ENCODE results near the gene RAB21. TPM values are rescaled to one million over a fixed set of nuclear protein-coding genes. Genes with fewer than 3 reads are reported as not detected.
"Not testable (repeated sequence)": the region's sequence is repeated elsewhere in the genome, so short reads cannot be mapped to it uniquely, and the experiment has no call there.

The RAB21 gene
- total RNA-seq, 4 donors from 2014 or later: 15.9 to 48.4 (median 29.9) TPM

GRCh38 chr12:71755146-71755892, 656 bp downstream of the RAB21 start:
- in situ Hi-C loops (cut with MboI; ENCODE audit: low pct_ligation_motif_present in 1 of 4, low pct_unique_long_range_greater_than_20kb in 1 of 4, low sequenced_read_pairs in 3 of 4): loop anchor here in 1 of 4 donors (10.0 kb wide), 1 partner anchor 89 kb away; no protein-coding TSS in a partner anchor
- 0% methylated on average over 32 of the region's 45 CpGs; no CpG with 5 or more reads in 1 of the 2 donors for WGBS, 2 donors (ENCODE audit: low coverage in 1 of 2)
- no peak for TF ChIP-seq CTCF (IDR thresholded peaks at IDR 0.05)
- peak; percentile 17 for TF ChIP-seq POLR2A (IDR thresholded peaks at IDR 0.05)

GRCh38 chr12:71756054-71756690, 1.5 kb downstream of the RAB21 start:
- no peaks in the 10 kb centered on the region for H3K27me3 ChIP-seq
- DNase-seq: no peak
- intact Hi-C loops (cut with DNase I; ENCODE audit: low total_unique reads) (no loop called here), in situ Hi-C loops (cut with MboI; ENCODE audit: low pct_ligation_motif_present in 1 of 4, low pct_unique_long_range_greater_than_20kb in 1 of 4, low sequenced_read_pairs in 3 of 4) (loop anchor here in 1 of 4 donors (10.0 kb wide), 1 partner anchor 89 kb away; no protein-coding TSS in a partner anchor)
- H3K4me3 ChIP-seq: peak overlapping the region; percentile 72 to 92 (median 82)
- H3K4me1 ChIP-seq: peaks cover 6 to 28% (median 17%) of the 10 kb centered on the region in 4 donors
- 36 to 44% methylated on average over 5 of the region's 5 CpGs for WGBS, 2 donors (ENCODE audit: low coverage in 1 of 2)
- H3K36me3 ChIP-seq: peaks cover 0 to 35% (median 0%) of the 10 kb centered on the region in 4 donors
- peaks cover 10 to 18% of the 10 kb centered on the region in 2 donors for H3K9me3 ChIP-seq
- H3K27ac ChIP-seq: peak overlapping the region; percentile 95 to 98 (median 97)
- TF ChIP-seq POLR2A (IDR thresholded peaks at IDR 0.05): no peak
- TF ChIP-seq EP300 (IDR thresholded peaks at IDR 0.05; ENCODE audit: low read depth): no peak
- TF ChIP-seq POLR2AphosphoS5 (IDR thresholded peaks at IDR 0.05): no peak
- no peak for TF ChIP-seq CTCF (IDR thresholded peaks at IDR 0.05)

More at GRCh38 chr12:71755146-71755892, 656 bp downstream of the RAB21 start:
- intact Hi-C loops (cut with DNase I; ENCODE audit: low total_unique reads): no loop called here
- H3K9me3 ChIP-seq: peaks cover 10 to 18% of the 10 kb centered on the region in 2 donors
- DNase-seq: peak; percentile 56
- no peaks in the 10 kb centered on the region for H3K27me3 ChIP-seq
- H3K36me3 ChIP-seq: peaks cover 0 to 30% (median 0%) of the 10 kb centered on the region in 4 donors
- peak overlapping the region; percentile 95 to 98 (median 97) for H3K27ac ChIP-seq
- peak overlapping the region; percentile 72 to 92 (median 82) for H3K4me3 ChIP-seq
- H3K4me1 ChIP-seq: peaks cover 6 to 28% (median 17%) of the 10 kb centered on the region in 4 donors

- H3K4me1 ChIP-seq: peaks cover 3 to 27% (median 17%) of the 10 kb centered on the region in 4 donors
- in situ Hi-C loops (cut with MboI; ENCODE audit: low pct_ligation_motif_present in 1 of 4, low pct_unique_long_range_greater_than_20kb in 1 of 4, low sequenced_read_pairs in 3 of 4) (loop anchor here in 1 of 4 donors (10.0 kb wide), 1 partner anchor 85 kb away; no protein-coding TSS in a partner anchor), intact Hi-C loops (cut with DNase I; ENCODE audit: low total_unique reads) (no loop called here)
- H3K9me3 ChIP-seq: peaks cover 10 to 18% of the 10 kb centered on the region in 2 donors
- H3K27ac ChIP-seq: no peak overlapping the region
- no peak overlapping the region for H3K4me3 ChIP-seq
- DNase-seq: no peak
- WGBS, 2 donors (ENCODE audit: low coverage in 1 of 2): 90 to 96% methylated on average over 3 of the region's 3 CpGs
- no peaks in the 10 kb centered on the region for H3K27me3 ChIP-seq
- TF ChIP-seq EP300 (IDR thresholded peaks at IDR 0.05; ENCODE audit: low read depth): no peak
- TF ChIP-seq POLR2AphosphoS5 (IDR thresholded peaks at IDR 0.05): no peak
- TF ChIP-seq POLR2A (IDR thresholded peaks at IDR 0.05): no peak
- no peak for TF ChIP-seq CTCF (IDR thresholded peaks at IDR 0.05)
- H3K36me3 ChIP-seq: peaks cover 0 to 35% (median 0%) of the 10 kb centered on the region in 4 donors
These were observed 5.3 kb downstream of the RAB21 start for GRCh38 chr12:71759941-71760340.

GRCh38 chr12:71760471-71760870, 5.8 kb downstream of the RAB21 start:
- 64 to 88% methylated on average over 3 of the region's 3 CpGs for WGBS, 2 donors (ENCODE audit: low coverage in 1 of 2)
- no peak overlapping the region for H3K4me3 ChIP-seq

GRCh38 chr12:71761354-71761753, 6.7 kb downstream of the RAB21 start:
- in situ Hi-C loops (cut with MboI; ENCODE audit: low pct_ligation_motif_present in 1 of 4, low pct_unique_long_range_greater_than_20kb in 1 of 4, low sequenced_read_pairs in 3 of 4); H3K27me3 ChIP-seq; intact Hi-C loops (cut with DNase I; ENCODE audit: low total_unique reads); DNase-seq; H3K27ac ChIP-seq; H3K4me3 ChIP-seq: not testable (repeated sequence)
- Histone ChIP-seq H3K36me3 (peaks cover 0 to 35% (median 0%) of the 10 kb centered on the region in 4 donors), H3K9me3 (peaks cover 10 to 18% of the 10 kb centered on the region in 2 donors), H3K4me1 (peaks cover 3 to 26% (median 8%) of the 10 kb centered on the region in 4 donors)
- 100% methylated on average over 1 of the region's 1 CpG; no CpG with 5 or more reads in 1 of the 2 donors for WGBS, 2 donors (ENCODE audit: low coverage in 1 of 2)

More at GRCh38 chr12:71760471-71760870, 5.8 kb downstream of the RAB21 start:
- no peak for DNase-seq
- H3K9me3 ChIP-seq: peaks cover 10 to 18% of the 10 kb centered on the region in 2 donors
- H3K27me3 ChIP-seq: no peaks in the 10 kb centered on the region
- TF ChIP-seq EP300 (IDR thresholded peaks at IDR 0.05; ENCODE audit: low read depth): no peak
- peaks cover 3 to 32% (median 16%) of the 10 kb centered on the region in 4 donors for H3K4me1 ChIP-seq
- H3K27ac ChIP-seq: no peak overlapping the region
- intact Hi-C loops (cut with DNase I; ENCODE audit: low total_unique reads): no loop called here
- H3K36me3 ChIP-seq: peaks cover 0 to 35% (median 0%) of the 10 kb centered on the region in 4 donors
- in situ Hi-C loops (cut with MboI; ENCODE audit: low pct_ligation_motif_present in 1 of 4, low pct_unique_long_range_greater_than_20kb in 1 of 4, low sequenced_read_pairs in 3 of 4): no loop called here
